Stimulated activated CD4-positive, alpha-beta T cell treated with anti-CD3 and anti-CD28 coated beads, TNF-alpha, amount 100 ng/mL, for 4 hours (primary cell): Measurements from ENCODE around the gene TUBGCP5.

ENCODE experiments used
- DNase-seq, 3 experiments: peaks; one replicate each; pipeline ENCODE4 v3.0.0-alpha.2; 2020; ENCODE audit warnings: low read depth in 3 of 3

The TUBGCP5 gene

GRCh38 chr15:22952796-22953579 lies 86.4 kb downstream of the TUBGCP5 start:
- no peak for DNase-seq

- DNase-seq = no peak
Observed at GRCh38 chr15:22951381-22952280, 87.7 kb downstream of the TUBGCP5 start.

- no peak for DNase-seq
Observed at GRCh38 chr15:22951031-22951380, 88.4 kb downstream of the TUBGCP5 start.

GRCh38 chr15:22950256-22950990 lies 88.9 kb downstream of the TUBGCP5 start:
- DNase-seq = no peak
